ENCODE results near the gene PRKAG2.

- TF ChIP-seq CTCF (IDR thresholded peaks at IDR 0.05; ENCODE audit: insufficient read depth, low read length, poor library complexity, severe bottlenecking) (no peak), EZH2phosphoT487 (conservative IDR thresholded peaks at IDR 0.05; ENCODE audit: low read length) (no peak)
Measured at GRCh38 chr7:151741585-151741984, 135.3 kb downstream of the PRKAG2 start.
